HG03457 (cell line): ENCODE results near the gene CDH12.

ENCODE experiments used
- ATAC-seq: cut with Tn5 transposase; IDR thresholded peaks from one replicate; pipeline ENCODE4 v1.9.1; 2021; ENCODE audit warnings: moderate number of reproducible peaks; ENCODE audit not compliant: unreplicated experiment

The CDH12 gene

DNA sequence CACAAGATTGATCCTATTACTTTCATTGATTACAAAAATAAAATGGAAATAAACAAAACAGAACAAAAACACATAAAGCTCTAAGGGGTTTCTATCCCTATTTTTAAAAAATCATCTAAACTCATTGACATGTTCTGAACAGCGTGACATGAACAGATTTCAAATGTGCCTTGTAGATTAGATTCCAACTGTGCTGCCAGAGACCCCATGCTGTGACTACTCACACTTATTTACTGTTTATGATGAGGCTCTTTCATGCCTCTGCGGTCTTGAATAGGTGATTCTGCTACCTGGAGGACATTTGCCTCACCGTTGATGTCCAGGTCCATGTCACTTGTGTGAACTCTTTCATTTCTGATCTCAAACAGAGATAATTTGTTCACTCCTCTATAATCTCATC is 990.2 kb downstream of the CDH12 start:
- no peak for ATAC-seq

GRCh38 chr5:21858441-21858840 is 994.7 kb downstream of the CDH12 start:
- no peak for ATAC-seq

GRCh38 chr5:21856987-21857386 is 996.2 kb downstream of the CDH12 start:
- no peak for ATAC-seq

- no peak for ATAC-seq
Measured at GRCh38 chr5:21847300-21847699, 1005.8 kb downstream of the CDH12 start.

GRCh38 chr5:21844960-21845359 is 1008.2 kb downstream of the CDH12 start:
- ATAC-seq, result no peak

- no peak for ATAC-seq
Measured at GRCh38 chr5:21834863-21835262, 1018.3 kb downstream of the CDH12 start.

DNA sequence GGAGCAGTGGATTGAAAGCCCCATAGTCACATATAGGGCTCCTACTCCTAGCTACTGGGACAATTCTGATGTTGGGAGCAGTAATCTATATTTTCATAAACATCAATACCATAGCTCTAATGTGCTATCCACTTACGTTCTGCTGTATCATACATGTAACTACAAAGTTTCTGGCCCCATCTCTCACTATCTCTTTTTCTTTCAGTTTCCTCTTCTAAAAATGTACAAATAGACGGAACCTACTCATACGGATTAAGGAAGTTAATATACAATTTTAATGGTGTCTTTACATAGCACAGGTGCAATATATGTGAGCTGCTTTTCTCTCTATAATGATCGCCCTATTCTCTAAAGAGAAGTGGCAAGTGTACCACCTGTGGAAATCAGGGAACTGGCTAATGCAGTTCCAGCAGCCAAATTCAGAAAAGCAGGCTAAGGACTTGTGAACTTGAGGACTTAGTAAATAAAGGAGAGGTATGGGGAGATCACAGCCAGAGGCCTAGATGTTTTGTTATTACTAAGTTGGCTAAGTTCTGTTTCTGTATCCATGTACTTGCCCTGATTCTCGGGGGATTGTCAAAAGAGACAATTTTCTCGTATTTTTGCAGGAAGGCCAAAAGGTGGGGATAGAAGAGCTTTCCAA is 1021.9 kb downstream of the CDH12 start:
- peak; percentile 55 for ATAC-seq

GRCh38 chr5:21826884-21827283 is 1026.3 kb downstream of the CDH12 start:
- no peak for ATAC-seq

DNA sequence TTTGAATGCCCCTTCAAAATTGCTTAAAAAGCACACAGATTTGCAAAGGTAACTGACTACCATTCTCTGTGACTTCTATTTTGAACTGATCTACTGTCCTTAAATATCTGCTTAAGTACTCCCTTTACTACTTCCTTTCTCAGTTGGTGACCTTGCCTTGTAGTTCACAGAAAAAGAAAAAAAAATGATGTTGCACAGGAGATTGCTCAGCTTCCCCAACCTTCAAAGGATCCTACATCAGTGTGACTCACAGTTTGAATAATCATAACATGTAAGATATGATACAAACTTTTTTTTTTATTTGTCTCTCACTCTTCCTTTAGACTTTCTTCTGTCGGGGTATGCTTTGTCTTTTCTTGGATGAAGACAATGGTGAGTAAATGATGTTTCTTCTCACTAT is 1029.6 kb downstream of the CDH12 start:
- ATAC-seq, result no peak

DNA sequence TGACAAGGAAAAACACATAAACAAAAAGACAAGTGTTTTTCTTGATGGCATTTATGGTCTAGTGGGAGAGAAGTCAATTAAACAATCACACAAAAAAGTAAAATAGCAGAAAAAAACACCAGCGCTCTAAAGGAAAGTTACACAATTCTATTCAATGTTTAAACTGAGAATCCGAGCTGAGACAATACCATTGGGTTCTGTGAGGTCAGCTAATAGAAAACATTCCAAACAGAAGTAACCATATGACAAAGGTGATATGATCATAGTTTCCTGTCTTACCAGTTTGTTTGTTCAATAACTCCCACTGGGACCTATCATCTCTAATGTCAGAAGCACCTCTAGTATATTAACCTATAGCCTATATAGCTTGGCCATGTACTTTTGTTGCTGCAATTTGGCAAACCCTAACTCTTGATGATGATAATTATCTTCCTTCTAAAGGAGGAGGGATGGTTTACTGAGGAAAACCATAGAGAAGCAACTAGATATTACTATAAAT is 1030.0 kb downstream of the CDH12 start:
- ATAC-seq, result no peak

DNA sequence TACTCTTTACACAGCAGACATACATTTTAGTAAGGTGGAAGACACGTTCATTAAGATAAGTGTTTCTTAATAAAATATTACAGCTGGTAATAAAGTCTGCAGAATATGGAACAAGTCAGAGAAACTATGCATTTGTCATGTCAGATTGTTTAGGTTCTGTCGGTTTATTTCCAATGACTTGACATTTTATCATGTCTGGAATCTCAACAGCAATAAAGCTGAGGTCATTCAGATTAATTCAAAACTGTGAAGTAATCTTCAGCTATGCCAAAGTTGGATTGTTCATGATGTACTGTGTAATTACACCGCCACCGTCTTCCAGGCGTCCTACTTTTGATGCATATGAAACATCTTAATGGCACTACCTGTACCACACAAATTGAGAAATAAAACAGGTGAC is 1032.6 kb downstream of the CDH12 start:
- no peak for ATAC-seq

GRCh38 chr5:21818370-21818720 is 1034.8 kb downstream of the CDH12 start:
- ATAC-seq, result no peak

- ATAC-seq, result no peak
Measured at GRCh38 chr5:21817668-21818369, 1035.3 kb downstream of the CDH12 start.

DNA sequence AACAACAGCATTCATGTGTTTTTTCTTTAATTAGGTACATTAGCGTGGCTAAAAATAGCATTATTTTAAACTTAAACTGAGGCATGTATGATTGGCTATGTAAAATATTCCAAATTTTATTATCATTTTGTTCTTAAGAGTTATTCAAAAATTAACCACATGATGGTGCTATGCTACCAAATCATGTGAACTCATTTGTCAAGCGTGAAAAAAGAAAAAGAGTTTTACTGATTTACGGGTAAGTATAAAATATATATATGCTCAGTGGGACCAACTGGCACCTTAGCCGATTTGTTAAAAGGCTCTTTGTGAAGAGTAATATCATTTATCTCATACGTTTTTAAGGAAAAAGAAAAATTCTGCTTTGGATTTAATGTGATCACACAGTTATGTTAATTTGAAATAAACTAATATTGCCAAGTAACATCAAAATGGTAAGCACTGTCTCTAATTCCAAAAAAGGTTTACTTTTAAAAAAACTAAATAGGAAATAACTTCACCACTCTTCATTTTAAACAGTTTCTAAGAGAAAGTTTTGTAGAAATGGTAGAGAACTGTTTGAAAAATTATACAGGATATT is 1042.3 kb downstream of the CDH12 start:
- no peak for ATAC-seq

DNA sequence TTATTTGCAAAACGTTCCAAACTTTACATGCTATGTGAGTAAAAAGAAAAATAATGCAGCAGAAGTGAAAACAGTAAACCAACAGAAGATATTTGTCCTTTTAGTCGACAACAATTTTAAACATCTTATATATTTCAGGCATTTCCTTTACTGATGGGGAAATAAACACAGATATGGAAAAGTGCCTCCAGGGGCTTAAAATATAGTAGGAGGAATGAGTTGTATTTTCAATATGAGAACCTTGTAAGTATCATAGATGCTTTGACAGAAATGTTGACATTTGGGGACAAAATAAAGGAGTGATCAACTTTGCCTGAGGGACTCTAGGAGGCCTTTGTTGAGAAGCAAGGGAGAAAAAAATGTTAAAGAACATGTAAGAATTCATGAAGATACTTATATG is 1043.5 kb downstream of the CDH12 start:
- no peak for ATAC-seq

GRCh38 chr5:21807953-21808352 is 1045.2 kb downstream of the CDH12 start:
- no peak for ATAC-seq

GRCh38 chr5:21806943-21807342 is 1046.2 kb downstream of the CDH12 start:
- no peak for ATAC-seq

DNA sequence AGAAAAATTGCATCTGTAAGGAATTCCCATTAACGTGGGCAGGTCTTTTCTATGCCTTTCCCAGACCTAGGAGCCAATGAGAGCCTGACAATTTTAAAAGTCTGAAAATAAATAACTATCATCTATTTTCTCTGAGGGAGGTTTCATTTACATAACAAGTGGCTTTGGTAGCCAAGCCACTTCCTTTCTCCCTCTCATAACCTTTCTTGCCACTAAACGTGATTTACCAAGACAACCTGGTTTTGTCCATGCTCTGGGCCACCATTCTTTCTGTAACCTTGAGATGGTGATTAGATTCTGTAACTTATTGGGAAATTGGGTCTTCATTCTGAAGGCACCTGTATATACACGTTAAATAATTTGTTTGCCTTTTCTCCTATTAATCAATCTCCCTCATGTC is 1046.9 kb downstream of the CDH12 start:
- ATAC-seq, result no peak

DNA sequence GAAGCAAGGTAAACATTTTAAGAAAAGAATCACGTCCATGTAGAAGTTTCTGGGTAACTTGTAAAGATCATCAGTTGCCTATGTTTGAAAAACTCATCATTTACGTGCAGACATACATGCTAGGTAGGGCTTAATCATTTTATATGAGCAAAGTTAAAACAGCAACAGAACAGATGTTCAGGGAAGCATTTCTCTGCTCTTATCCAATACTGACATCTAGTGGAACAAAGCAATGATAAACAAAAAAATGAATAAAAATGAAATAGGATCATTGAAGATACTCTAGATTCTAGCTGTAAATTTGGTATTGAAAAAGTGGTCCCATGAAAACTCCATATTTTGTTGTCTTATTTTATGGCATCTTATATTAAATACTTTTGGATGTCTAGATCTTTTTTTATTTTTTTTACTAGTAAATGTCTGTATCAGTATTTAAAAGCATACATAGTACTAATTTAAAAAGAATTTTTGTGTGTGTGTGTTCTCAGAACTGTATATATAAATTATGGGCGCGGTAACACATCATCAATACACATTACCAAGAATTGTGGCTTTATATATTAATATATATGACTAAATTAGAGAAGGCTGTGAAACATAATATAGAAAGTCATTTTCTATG is 1050.2 kb downstream of the CDH12 start:
- ATAC-seq, result no peak

- ATAC-seq, result no peak
Measured at GRCh38 chr5:21802100-21802499, 1051.0 kb downstream of the CDH12 start.

- no peak for ATAC-seq
Measured at GRCh38 chr5:21792748-21793147, 1060.4 kb downstream of the CDH12 start.

- ATAC-seq, result no peak
Measured at GRCh38 chr5:21791304-21791703, 1061.8 kb downstream of the CDH12 start.
